T1000 (cell line): ENCODE data around the gene CC2D1B.

Experiments
- DNase-seq: peaks from one replicate; lab custom pipeline; 2025; ENCODE audit warnings: mixed read lengths; lab: John Stamatoyannopoulos, UW

CC2D1B gene

GRCh38 chr1:52358851-52359497, 7.0 kb downstream of the CC2D1B start:
- no peak for DNase-seq

GRCh38 chr1:52357397-52357796, 8.6 kb downstream of the CC2D1B start:
- no peak for DNase-seq

GRCh38 chr1:52356818-52357355, 9.1 kb downstream of the CC2D1B start:
- DNase-seq, result no peak

GRCh38 chr1:52355847-52356505, 10.0 kb downstream of the CC2D1B start:
- DNase-seq, result no peak

- DNase-seq, result no peak
These were observed 10.6 kb downstream of the CC2D1B start for GRCh38 chr1:52355436-52355835.

- no peak for DNase-seq
These were observed 13.3 kb downstream of the CC2D1B start for GRCh38 chr1:52352690-52353089.

- DNase-seq, result no peak
These were observed 17.2 kb downstream of the CC2D1B start for GRCh38 chr1:52348704-52349300.

- DNase-seq, result no peak
These were observed 19.4 kb downstream of the CC2D1B start for GRCh38 chr1:52346653-52347052.

GRCh38 chr1:52345252-52345651, 20.8 kb downstream of the CC2D1B start:
- DNase-seq, result no peak

GRCh38 chr1:52343979-52344378, 22.0 kb downstream of the CC2D1B start:
- DNase-seq, result no peak

- DNase-seq, result no peak
These were observed 24.2 kb downstream of the CC2D1B start for GRCh38 chr1:52341655-52342260.

GRCh38 chr1:52337439-52337838, 28.6 kb downstream of the CC2D1B start:
- no peak for DNase-seq

- no peak for DNase-seq
These were observed 31.0 kb downstream of the CC2D1B start for GRCh38 chr1:52334906-52335528.

GRCh38 chr1:52332411-52332810, 33.6 kb downstream of the CC2D1B start:
- DNase-seq, result no peak

- DNase-seq, result no peak
These were observed 37.4 kb downstream of the CC2D1B start for GRCh38 chr1:52328615-52329014.

GRCh38 chr1:52325786-52326185, 40.2 kb downstream of the CC2D1B start:
- no peak for DNase-seq

- no peak for DNase-seq
These were observed 42.3 kb downstream of the CC2D1B start for GRCh38 chr1:52323731-52324130.

- no peak for DNase-seq
These were observed 44.9 kb downstream of the CC2D1B start for GRCh38 chr1:52321061-52321460.

- DNase-seq, result no peak
These were observed 59.6 kb downstream of the CC2D1B start for GRCh38 chr1:52306227-52307006.

GRCh38 chr1:52305417-52306226, 60.4 kb downstream of the CC2D1B start:
- DNase-seq, result no peak
